HEK293 (cell line): Measurements from ENCODE around the gene ZNF266.

Experiments used
- CTCF ChIA-PET: fragments of 350-600 bp; formaldehyde crosslinking; extraction: SDS; loops from one replicate; lab custom pipeline; 2021; ENCODE audit warnings: antibody characterized with exemption; lab: Yijun Ruan, JAX
- POLR2A ChIA-PET: fragments of 300-600 bp; formaldehyde crosslinking; extraction: SDS; loops from one replicate; lab custom pipeline; 2020; ENCODE audit warnings: antibody characterized with exemption, inconsistent platforms; lab: Yijun Ruan, JAX
- H3K27ac ChIP-seq: fragments of 200-500 bp; sonication (Bioruptor generic); 2 replicates; pipeline ENCODE4 v1.5.1; 2014; ENCODE audit warnings: low read depth, low read length, control low read depth, inconsistent platforms; ENCODE audit errors: extremely low read depth
- H3K36me3 ChIP-seq, 2 experiments: fragments of 200-500 bp in 1 of 2; sonication (Bioruptor generic) in 1 of 2; 1 replicate in 1 of 2; 2 replicates in 1 of 2; pipeline ENCODE4 v1.5.1; 2014 to 2017; ENCODE audit warnings: inconsistent platforms in 2 of 2, low read length in 2 of 2; ENCODE audit not compliant: control insufficient read depth in 2 of 2, insufficient read depth in 1 of 2
- H3K4me1 ChIP-seq: fragments of 200-500 bp; sonication (Bioruptor generic); 2 replicates; pipeline ENCODE4 v1.5.1; 2014; ENCODE audit warnings: mild to moderate bottlenecking, low read length, inconsistent platforms; ENCODE audit not compliant: control insufficient read depth, insufficient read depth
- H3K4me3 ChIP-seq: 2 replicates; pipeline ENCODE4 v1.5.1; 2011; ENCODE audit warnings: low read depth, mild to moderate bottlenecking, control low read depth, low read length, moderate library complexity
- H3K9me3 ChIP-seq: fragments of 200-500 bp; sonication (Bioruptor generic); 2 replicates; pipeline ENCODE4 v1.5.1; 2014; ENCODE audit warnings: low read depth, low read length, inconsistent platforms; ENCODE audit not compliant: control insufficient read depth, insufficient read depth
- FEZF1 ChIP-seq: fragments of 450-650 bp; formaldehyde crosslinking; IDR thresholded peaks from 2 replicates; pipeline ENCODE4 v1.5.1; 2016; ENCODE audit warnings: missing biosample characterization, missing genetic modification characterization
- GLI4 ChIP-seq: fragments of 450-650 bp; formaldehyde crosslinking; IDR thresholded peaks from 2 replicates; pipeline ENCODE4 v1.5.1; 2016; ENCODE audit warnings: missing biosample characterization, missing genetic modification characterization
- GLIS2 ChIP-seq: fragments of 450-650 bp; formaldehyde crosslinking; IDR thresholded peaks from 2 replicates; pipeline ENCODE4 v1.5.1; 2016; ENCODE audit warnings: missing biosample characterization, missing genetic modification characterization
- PRDM4 ChIP-seq: fragments of 450-650 bp; formaldehyde crosslinking; IDR thresholded peaks from 2 replicates; pipeline ENCODE4 v1.5.1; 2017; ENCODE audit warnings: missing biosample characterization, missing genetic modification characterization
- PRDM6 ChIP-seq: fragments of 450-650 bp; formaldehyde crosslinking; IDR thresholded peaks from 2 replicates; pipeline ENCODE4 v1.5.1; 2017; ENCODE audit warnings: missing biosample characterization, missing genetic modification characterization
- REPIN1 ChIP-seq: fragments of 450-650 bp; formaldehyde crosslinking; IDR thresholded peaks from 2 replicates; pipeline ENCODE4 v1.5.1; 2017; ENCODE audit warnings: missing biosample characterization, missing genetic modification characterization, low read depth
- REST ChIP-seq: fragments of 450-650 bp; formaldehyde crosslinking; IDR thresholded peaks from 2 replicates; pipeline ENCODE4 v1.5.1; 2016; ENCODE audit warnings: missing biosample characterization, missing genetic modification characterization
- SETDB1 ChIP-seq: IDR thresholded peaks from one replicate; pipeline ENCODE4 v1.6.1; 2017; ENCODE audit warnings: mild to moderate bottlenecking, low read length, moderate library complexity, mixed read lengths; ENCODE audit not compliant: insufficient read length
- TRIM28 ChIP-seq: IDR thresholded peaks from 2 replicates; pipeline ENCODE4 v1.6.1; 2011; ENCODE audit warnings: low read length, control low read depth, borderline replicate concordance
- YY1 ChIP-seq: fragments of 450-650 bp; formaldehyde crosslinking; IDR thresholded peaks from 2 replicates; pipeline ENCODE4 v1.5.1; 2018; ENCODE audit warnings: missing biosample characterization, missing genetic modification characterization
- ZBTB20 ChIP-seq: fragments of 450-650 bp; formaldehyde crosslinking; IDR thresholded peaks from 2 replicates; pipeline ENCODE4 v1.5.1; 2016; ENCODE audit warnings: missing biosample characterization, missing genetic modification characterization
- ZBTB6 ChIP-seq: fragments of 450-650 bp; formaldehyde crosslinking; IDR thresholded peaks from 2 replicates; pipeline ENCODE4 v1.5.1; 2017; ENCODE audit warnings: missing biosample characterization, missing genetic modification characterization
- ZNF10 ChIP-seq: fragments of 450-650 bp; formaldehyde crosslinking; IDR thresholded peaks from 2 replicates; pipeline ENCODE4 v1.5.1; 2017; ENCODE audit warnings: missing biosample characterization, missing genetic modification characterization
- ZNF274 ChIP-seq, 2 experiments: fragments of 200-500 bp in 1 of 2; fragments of 450-650 bp in 1 of 2; sonication (Bioruptor generic) in 1 of 2; formaldehyde crosslinking in 1 of 2; IDR thresholded peaks; 2 replicates each; pipeline versions ENCODE4 v1.5.1 to v1.6.1; 2014 to 2016; ENCODE audit warnings: borderline replicate concordance in 1 of 2, inconsistent platforms in 1 of 2, low read length in 1 of 2, missing biosample characterization in 1 of 2, missing genetic modification characterization in 1 of 2
- ZNF324 ChIP-seq: fragments of 450-650 bp; formaldehyde crosslinking; IDR thresholded peaks from 2 replicates; pipeline ENCODE4 v1.5.1; 2016; ENCODE audit warnings: missing biosample characterization, missing genetic modification characterization
- ZNF391 ChIP-seq: fragments of 450-650 bp; formaldehyde crosslinking; IDR thresholded peaks from 2 replicates; pipeline ENCODE4 v1.5.1; 2016; ENCODE audit warnings: low read depth, missing biosample characterization, missing genetic modification characterization, borderline replicate concordance
- ZNF394 ChIP-seq: fragments of 450-650 bp; formaldehyde crosslinking; IDR thresholded peaks from 2 replicates; pipeline ENCODE4 v1.5.1; 2016; ENCODE audit warnings: missing biosample characterization, missing genetic modification characterization, mild to moderate bottlenecking, moderate library complexity, borderline replicate concordance
- ZNF433 ChIP-seq: fragments of 450-650 bp; formaldehyde crosslinking; IDR thresholded peaks from 2 replicates; pipeline ENCODE4 v1.5.1; 2016; ENCODE audit warnings: missing biosample characterization, missing genetic modification characterization, low read depth
- ZNF692 ChIP-seq: fragments of 450-650 bp; formaldehyde crosslinking; IDR thresholded peaks from 2 replicates; pipeline ENCODE4 v1.5.1; 2016; ENCODE audit warnings: missing biosample characterization, missing genetic modification characterization
- ZNF830 ChIP-seq: fragments of 450-650 bp; IDR thresholded peaks from 2 replicates; pipeline ENCODE4 v1.5.0; 2018; ENCODE audit warnings: missing biosample characterization, missing genetic modification characterization, low read depth, mild to moderate bottlenecking, moderate library complexity
- ZNF837 ChIP-seq: fragments of 450-650 bp; formaldehyde crosslinking; IDR thresholded peaks from 2 replicates; pipeline ENCODE4 v1.5.1; 2016; ENCODE audit warnings: missing biosample characterization, missing genetic modification characterization
- ZSCAN23 ChIP-seq: fragments of 450-650 bp; formaldehyde crosslinking; IDR thresholded peaks from 2 replicates; pipeline ENCODE4 v1.5.1; 2016; ENCODE audit warnings: missing biosample characterization, missing genetic modification characterization

Gene ZNF266

GRCh38 chr19:9427941-9428340, 7.4 kb downstream of the ZNF266 start:
- no peak overlapping the region for H3K4me3 ChIP-seq
- no peaks in the 10 kb centered on the region for H3K9me3 ChIP-seq
- peaks cover 15 to 92% of the 10 kb centered on the region in 2 experiments for H3K36me3 ChIP-seq
- TF ChIP-seq ZNF10 (no peak), REST (tag by site-specific recombination) (no peak), ZSCAN23 (tag by site-specific recombination) (no peak), FEZF1 (tag by site-specific recombination) (no peak), ZNF394 (tag by site-specific recombination) (no peak), YY1 (tag by site-specific recombination) (no peak), ZBTB6 (tag by site-specific recombination) (no peak)
- no peak overlapping the region for H3K27ac ChIP-seq
- H3K4me1 ChIP-seq, result no peaks in the 10 kb centered on the region
- CTCF ChIA-PET, result no interaction called here
- POLR2A ChIA-PET, result no interaction called here

- H3K9me3 ChIP-seq, result no peaks in the 10 kb centered on the region; the same call in 1 of the 2 replicates
- ChIA-PET POLR2A (no interaction called here), CTCF (no interaction called here)
- no peak overlapping the region for H3K27ac ChIP-seq
- H3K4me1 ChIP-seq, result no peaks in the 10 kb centered on the region
- H3K4me3 ChIP-seq, result no peak overlapping the region
- TF ChIP-seq ZNF433 (tag by site-specific recombination), result no peak
- TF ChIP-seq GLI4, result no peak
- no peak for TF ChIP-seq ZNF324 (tag by site-specific recombination)
- no peak for TF ChIP-seq GLIS2 (tag by site-specific recombination)
- TF ChIP-seq REPIN1 (tag by site-specific recombination), result no peak
- no peak for TF ChIP-seq ZNF837 (tag by site-specific recombination)
- no peak for TF ChIP-seq ZNF391 (tag by site-specific recombination)
- TF ChIP-seq PRDM6 (tag by site-specific recombination), result no peak
- no peak for TF ChIP-seq ZNF274 (IDR thresholded peaks at IDR 0.05; ENCODE audit: low read length)
- TF ChIP-seq ZNF274 (tag by site-specific recombination; IDR thresholded peaks at IDR 0.05; ENCODE audit: borderline replicate concordance), result peak; percentile 77; the same call in 1 of the 2 replicates
- no peak for TF ChIP-seq PRDM4 (tag by site-specific recombination)
- no peak for TF ChIP-seq ZNF830
- no peak for TF ChIP-seq ZBTB20 (tag by site-specific recombination)
- no peak for TF ChIP-seq ZNF692 (tag by site-specific recombination)
- peak; percentile 43; the same call in 1 of the 2 replicates for TF ChIP-seq TRIM28
- TF ChIP-seq SETDB1, result peak; percentile 97
- peaks cover 36 to 60% of the 10 kb centered on the region in 2 experiments for H3K36me3 ChIP-seq
Measured at GRCh38 chr19:9413240-9413954, 22.0 kb downstream of the ZNF266 start.
